CD4-positive, alpha-beta memory T cell (primary cell): ENCODE results near the gene SEMA4D. TPM values are rescaled to one million over a fixed set of nuclear protein-coding genes. Genes with fewer than 3 reads are reported as not detected.
A peak's percentile ranks its signal among the peaks of the same experiment; 100 is the strongest.

ENCODE experiments used
- CTCF ChIA-PET: fragments of 350-600 bp; sonication (Branson Sonifier 250); formaldehyde crosslinking; loops from one replicate; lab custom pipeline; 2021; ENCODE audit warnings: inconsistent platforms; ENCODE audit not compliant: partially characterized antibody; lab: Charles Lee
- POLR2A ChIA-PET: fragments of 350-600 bp; sonication (Branson Sonifier 250); formaldehyde crosslinking; loops from one replicate; lab custom pipeline; 2021; ENCODE audit not compliant: partially characterized antibody; lab: Charles Lee
- DNase-seq, 5 donors: peaks; one replicate each; pipeline versions ENCODE4 v3.0.0 to v3.0.0-alpha.2; 2020 to 2022; ENCODE audit warnings: mixed read lengths in 1 of 5
- H3K27ac ChIP-seq: one replicate; pipeline ENCODE4 v1.7.0; 2013; ENCODE audit warnings: low read depth, low read length
- H3K27me3 ChIP-seq: 2 replicates; pipeline ENCODE4 v1.7.0; 2013; ENCODE audit warnings: mild to moderate bottlenecking, low read length, moderate library complexity; ENCODE audit not compliant: insufficient read depth
- H3K36me3 ChIP-seq: 2 replicates; pipeline ENCODE4 v1.7.0; 2013; ENCODE audit warnings: mild to moderate bottlenecking, low read length, moderate library complexity; ENCODE audit not compliant: insufficient read depth
- H3K4me1 ChIP-seq: 2 replicates; pipeline ENCODE4 v1.7.0; 2013; ENCODE audit warnings: mild to moderate bottlenecking, low read length, moderate library complexity; ENCODE audit not compliant: insufficient read depth
- H3K4me3 ChIP-seq, 2 donors: one replicate each; pipeline ENCODE4 v1.7.0; 2013; ENCODE audit warnings: low read length in 2 of 2, mild to moderate bottlenecking in 1 of 2
- H3K9me3 ChIP-seq, 2 donors: one replicate each; pipeline ENCODE4 v1.7.0; 2013; ENCODE audit warnings: low read length in 2 of 2, control low read depth in 1 of 2; ENCODE audit not compliant: control insufficient read depth in 1 of 2
- H3K27ac Mint-ChIP-seq, 7 donors: one replicate each; pipeline ENCODE4 v1.8.0; 2020 to 2021; ENCODE audit warnings: mixed read lengths in 7 of 7, mild to moderate bottlenecking in 6 of 7, inconsistent platforms in 3 of 7, moderate library complexity in 3 of 7
- H3K27me3 Mint-ChIP-seq, 2 donors: one replicate each; pipeline ENCODE4 v1.8.0; 2020 to 2021; ENCODE audit warnings: mixed read lengths in 2 of 2
- H3K36me3 Mint-ChIP-seq, 2 donors: one replicate each; pipeline ENCODE4 v1.8.0; 2020 to 2021; ENCODE audit warnings: mixed read lengths in 2 of 2, inconsistent platforms in 1 of 2, mild to moderate bottlenecking in 1 of 2
- H3K4me1 Mint-ChIP-seq, 4 donors: one replicate each; pipeline ENCODE4 v1.8.0; 2020 to 2021; ENCODE audit warnings: mixed read lengths in 4 of 4, mild to moderate bottlenecking in 1 of 4
- H3K4me3 Mint-ChIP-seq, 8 donors: one replicate each; pipeline ENCODE4 v1.8.0; 2020 to 2021; ENCODE audit warnings: mixed read lengths in 8 of 8, mild to moderate bottlenecking in 7 of 8, moderate library complexity in 6 of 8, inconsistent platforms in 3 of 8
- H3K9me3 Mint-ChIP-seq, 8 donors: one replicate each; pipeline ENCODE4 v1.8.0; 2020 to 2021; ENCODE audit warnings: mixed read lengths in 8 of 8, mild to moderate bottlenecking in 5 of 8, inconsistent platforms in 3 of 8, moderate library complexity in 1 of 8
- intact Hi-C: fragments of 100-400 bp; cut with micrococcal nuclease; formaldehyde crosslinking; loops from one replicate; pipeline ENCODE4 v1.15.1; 2023
- polyA plus RNA-seq, 2 donors: library from polyadenylated mRNA; unstranded; fragments of 300-500 nt; fragmentation: Illumina TruSeq; gene quantifications; one replicate each; pipeline ENCODE4 v1.2.3, GENCODE V29; 2021
- total RNA-seq, 2 experiments: library from RNA; stranded (reverse); gene quantifications; one replicate each; pipeline ENCODE4 v1.2.3, GENCODE V29; 2021

SEMA4D gene
- total and polyA plus RNA-seq, 4 experiments from 2014 or later: 49.5 to 410 (median 280) TPM

GRCh38 chr9:89541798-89542197 lies 43.9 kb upstream of the SEMA4D start:
- intact Hi-C loops: no loop called here
- H3K36me3 Mint-ChIP-seq: peaks cover 2 to 12% of the 10 kb centered on the region in 2 donors
- peaks cover 2 to 15% (median 10%) of the 10 kb centered on the region in 8 donors for H3K9me3 Mint-ChIP-seq
- Histone ChIP-seq H3K27me3 (no peaks in the 10 kb centered on the region), H3K27ac (no peak overlapping the region), H3K9me3 (no peaks in the 10 kb centered on the region), H3K4me3 (no peak overlapping the region), H3K4me1 (peaks cover 45% of the 10 kb centered on the region), H3K36me3 (no peaks in the 10 kb centered on the region)
- DNase-seq: no peak
- CTCF ChIA-PET: interaction anchor here (1.3 to 2.8 kb wide), 2 partner anchors 60 to 113 kb away, joined by 4 to 16 read pairs; no protein-coding TSS in a partner anchor
- peak overlapping the region in 2 of 7 donors; percentile 8 to 68 for H3K27ac Mint-ChIP-seq
- H3K4me3 Mint-ChIP-seq: peak overlapping the region in 2 of 8 donors; percentile 10 to 25
- no peaks in the 10 kb centered on the region for H3K27me3 Mint-ChIP-seq
- POLR2A ChIA-PET: interaction anchor here (0.7 to 3.3 kb wide), 3 partner anchors 11 to 118 kb away, joined by 3 to 10 read pairs (median 3); no protein-coding TSS in a partner anchor
- H3K4me1 Mint-ChIP-seq: peaks cover 30 to 62% (median 49%) of the 10 kb centered on the region in 4 donors

DNA sequence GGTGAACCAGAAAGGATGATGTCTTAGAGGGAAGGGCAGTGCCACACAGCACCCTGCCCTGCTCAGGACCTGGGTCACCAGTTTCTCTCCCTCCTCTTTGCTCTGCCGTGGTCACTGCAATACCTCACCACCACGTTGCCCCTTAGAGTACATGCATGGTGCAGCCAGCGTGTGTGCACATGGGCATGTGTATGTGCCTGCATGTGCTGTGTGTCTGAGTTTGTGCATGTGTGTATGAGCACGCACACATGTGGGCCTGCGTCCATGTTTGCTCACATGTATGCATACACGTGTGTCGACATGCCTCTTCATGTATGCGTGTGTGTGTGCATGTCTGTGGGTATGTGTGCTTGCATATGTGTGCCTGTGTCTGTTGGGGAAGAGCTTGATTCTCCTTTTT lies 41.5 kb upstream of the SEMA4D start:
- H3K9me3 ChIP-seq: no peaks in the 10 kb centered on the region
- H3K4me1 Mint-ChIP-seq: peaks cover 50 to 80% (median 70%) of the 10 kb centered on the region in 4 donors
- no peaks in the 10 kb centered on the region for H3K27me3 ChIP-seq
- CTCF ChIA-PET: interaction anchor here (0.7 to 6.8 kb wide), 7 partner anchors 10 to 129 kb away, joined by 3 to 62 read pairs (median 3); no protein-coding TSS in a partner anchor
- intact Hi-C loops: no loop called here
- no peak for DNase-seq
- H3K27me3 Mint-ChIP-seq: no peaks in the 10 kb centered on the region
- H3K4me3 ChIP-seq: no peak overlapping the region
- H3K4me1 ChIP-seq: peaks cover 69% of the 10 kb centered on the region
- no peaks in the 10 kb centered on the region for H3K36me3 Mint-ChIP-seq
- peak overlapping the region; percentile 58 to 92 (median 88) for H3K27ac Mint-ChIP-seq
- H3K27ac ChIP-seq: peak overlapping the region; percentile 32
- no peaks in the 10 kb centered on the region for H3K36me3 ChIP-seq
- peak overlapping the region in 5 of 8 donors; percentile 36 to 74 (median 62) for H3K4me3 Mint-ChIP-seq
- POLR2A ChIA-PET: interaction anchor here (0.7 to 2.2 kb wide), 11 partner anchors 9 to 83 kb away, joined by 3 to 11 read pairs (median 5); no protein-coding TSS in a partner anchor
- no peaks in the 10 kb centered on the region for H3K9me3 Mint-ChIP-seq

DNA sequence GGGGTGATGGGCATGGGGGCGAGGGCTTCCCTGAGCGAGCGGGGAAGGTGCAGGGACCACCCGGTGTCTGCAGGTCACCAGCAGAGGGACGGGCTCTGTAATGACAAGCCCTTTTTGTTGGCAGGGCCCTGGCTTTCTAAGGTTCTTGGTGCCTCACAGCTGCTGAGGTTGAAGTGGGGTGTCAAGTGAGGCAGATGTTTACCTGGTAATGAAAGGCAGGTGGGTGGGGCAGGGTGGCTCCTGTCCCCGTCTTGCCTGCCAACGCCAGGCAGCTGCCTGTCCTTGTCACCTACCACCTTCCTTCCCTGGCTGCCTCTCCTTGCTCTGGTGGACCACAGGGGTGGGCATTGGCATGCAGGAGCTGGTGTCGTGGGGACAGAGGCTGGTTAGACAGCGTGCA lies 41.0 kb upstream of the SEMA4D start:
- ChIA-PET CTCF (interaction anchor here (0.7 to 6.8 kb wide), 6 partner anchors 11 to 128 kb away, joined by 3 to 62 read pairs (median 5); no protein-coding TSS in a partner anchor), POLR2A (interaction anchor here (0.9 to 2.2 kb wide), 9 partner anchors 8 to 82 kb away, joined by 3 to 11 read pairs (median 5); no protein-coding TSS in a partner anchor)
- intact Hi-C loops: no loop called here
- H3K27ac Mint-ChIP-seq: peak overlapping the region; percentile 58 to 92 (median 83)
- H3K4me3 Mint-ChIP-seq: peak overlapping the region in 5 of 8 donors; percentile 17 to 74 (median 62)
- Histone ChIP-seq H3K27me3 (no peaks in the 10 kb centered on the region), H3K9me3 (no peaks in the 10 kb centered on the region), H3K36me3 (no peaks in the 10 kb centered on the region), H3K4me3 (no peak overlapping the region), H3K27ac (peak overlapping the region; percentile 32), H3K4me1 (peaks cover 72% of the 10 kb centered on the region)
- H3K4me1 Mint-ChIP-seq: peaks cover 50 to 85% (median 71%) of the 10 kb centered on the region in 4 donors
- no peaks in the 10 kb centered on the region for H3K27me3 Mint-ChIP-seq
- peak in 1 of 5 donors; percentile 32 for DNase-seq
- H3K9me3 Mint-ChIP-seq: no peaks in the 10 kb centered on the region
- H3K36me3 Mint-ChIP-seq: no peaks in the 10 kb centered on the region

DNA sequence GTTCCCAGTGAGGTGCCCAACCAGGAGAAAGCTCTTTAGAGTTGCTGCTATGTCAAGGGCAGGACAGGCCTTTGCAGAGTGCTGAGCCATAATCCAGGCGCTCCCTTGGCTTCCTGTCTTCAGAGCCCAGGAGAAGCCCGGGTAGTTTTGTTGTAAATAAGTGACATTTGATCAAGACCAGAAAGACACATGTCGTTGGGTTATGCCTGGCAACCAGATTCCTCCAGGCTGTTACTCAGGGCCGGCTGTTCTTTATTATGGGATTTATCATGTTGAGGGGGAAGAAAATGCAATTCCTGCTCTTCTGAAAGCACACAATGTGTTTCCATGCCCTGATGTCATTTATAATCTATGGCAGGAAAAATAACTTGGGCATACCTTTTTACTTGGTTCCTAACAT lies 39.3 kb upstream of the SEMA4D start:
- H3K27me3 Mint-ChIP-seq: no peaks in the 10 kb centered on the region
- H3K9me3 Mint-ChIP-seq: no peaks in the 10 kb centered on the region
- peaks cover 58 to 93% (median 82%) of the 10 kb centered on the region in 4 donors for H3K4me1 Mint-ChIP-seq
- H3K4me3 ChIP-seq: peak overlapping the region; percentile 10 to 24
- H3K27ac Mint-ChIP-seq: peak overlapping the region; percentile 58 to 93 (median 88)
- no peaks in the 10 kb centered on the region for H3K36me3 ChIP-seq
- no peaks in the 10 kb centered on the region for H3K27me3 ChIP-seq
- peaks cover 81% of the 10 kb centered on the region for H3K4me1 ChIP-seq
- H3K36me3 Mint-ChIP-seq: no peaks in the 10 kb centered on the region
- intact Hi-C loops: no loop called here
- ChIA-PET POLR2A (interaction anchor here (0.6 to 6.4 kb wide), 15 partner anchors 9 to 129 kb away, joined by 3 to 99 read pairs (median 6); partner anchors contain the start of gene SEMA4D), CTCF (interaction anchor here (1.0 to 6.8 kb wide), 7 partner anchors 12 to 110 kb away, joined by 3 to 62 read pairs (median 4); no protein-coding TSS in a partner anchor)
- no peak for DNase-seq
- no peaks in the 10 kb centered on the region for H3K9me3 ChIP-seq
- peak overlapping the region; percentile 63 for H3K27ac ChIP-seq
- H3K4me3 Mint-ChIP-seq: peak overlapping the region in 7 of 8 donors; percentile 44 to 83 (median 80)

DNA sequence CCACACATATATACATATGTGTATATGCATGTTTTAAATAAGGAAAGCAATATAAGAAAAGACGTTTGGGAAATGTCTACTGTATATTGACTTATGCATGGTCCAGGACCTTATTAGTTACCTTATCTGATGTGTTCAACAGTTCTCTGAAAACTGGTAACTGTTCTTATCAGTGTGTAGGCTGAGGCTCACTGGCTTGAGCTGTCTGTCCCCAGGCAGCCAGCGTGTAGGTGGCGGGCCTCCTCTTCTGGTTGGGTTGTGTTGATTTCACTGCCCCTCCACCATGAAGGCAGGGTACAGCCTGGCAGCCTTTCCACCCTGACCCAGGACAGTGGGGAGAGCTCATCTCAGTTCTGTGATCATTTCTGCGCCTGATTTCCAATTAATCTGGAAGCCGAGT lies 38.7 kb upstream of the SEMA4D start:
- intact Hi-C loops: loop anchor here (1.0 kb wide), 2 partner anchors 14 to 34 kb away; no protein-coding TSS in a partner anchor
- Histone ChIP-seq H3K4me1 (peaks cover 84% of the 10 kb centered on the region), H3K4me3 (peak overlapping the region; percentile 10 to 24), H3K27me3 (no peaks in the 10 kb centered on the region), H3K27ac (peak overlapping the region; percentile 63), H3K9me3 (no peaks in the 10 kb centered on the region), H3K36me3 (no peaks in the 10 kb centered on the region)
- Mint-ChIP-seq H3K27ac (peak overlapping the region; percentile 58 to 93 (median 88)), H3K9me3 (no peaks in the 10 kb centered on the region), H3K4me3 (peak overlapping the region; percentile 44 to 83 (median 78)), H3K36me3 (no peaks in the 10 kb centered on the region), H3K4me1 (peaks cover 61 to 93% (median 84%) of the 10 kb centered on the region in 4 donors), H3K27me3 (no peaks in the 10 kb centered on the region)
- ChIA-PET POLR2A (interaction anchor here (0.6 to 6.4 kb wide), 19 partner anchors 9 to 128 kb away, joined by 3 to 99 read pairs (median 4); partner anchors contain the start of gene SEMA4D), CTCF (interaction anchor here (1.0 to 6.8 kb wide), 6 partner anchors 9 to 40 kb away, joined by 3 to 62 read pairs (median 3); no protein-coding TSS in a partner anchor)
- DNase-seq: no peak

DNA sequence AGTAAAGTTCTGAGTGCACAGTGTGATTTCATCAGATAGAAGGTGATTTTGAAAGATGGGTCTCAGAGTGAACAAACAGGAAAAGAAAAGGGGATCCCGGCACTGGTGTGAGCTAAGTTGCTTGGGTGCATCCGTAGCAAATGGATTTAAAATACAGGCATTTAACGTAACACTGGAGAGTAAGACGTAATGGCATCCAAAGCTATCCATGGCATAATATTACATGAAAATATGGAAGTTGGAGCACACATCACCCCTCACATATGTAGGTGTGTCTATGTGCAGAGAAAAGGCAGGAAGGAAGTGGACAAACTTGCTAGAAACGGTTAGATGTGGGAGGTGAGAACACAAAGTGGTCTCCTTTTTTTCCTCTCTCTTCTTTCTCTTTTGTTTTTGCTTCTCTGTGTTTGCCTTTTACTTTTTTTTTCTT lies 38.2 kb upstream of the SEMA4D start:
- Mint-ChIP-seq H3K4me3 (peak overlapping the region; percentile 72 to 84 (median 80)), H3K36me3 (no peaks in the 10 kb centered on the region), H3K4me1 (peaks cover 62 to 93% (median 84%) of the 10 kb centered on the region in 4 donors), H3K27me3 (no peaks in the 10 kb centered on the region), H3K9me3 (no peaks in the 10 kb centered on the region), H3K27ac (peak overlapping the region; percentile 58 to 93 (median 89))
- Histone ChIP-seq H3K4me3 (peak overlapping the region in 1 of 2 donors; percentile 34), H3K27me3 (no peaks in the 10 kb centered on the region), H3K27ac (peak overlapping the region; percentile 23), H3K9me3 (no peaks in the 10 kb centered on the region), H3K4me1 (peaks cover 89% of the 10 kb centered on the region), H3K36me3 (no peaks in the 10 kb centered on the region)
- peak; percentile 54 to 76 (median 71) for DNase-seq
- ChIA-PET POLR2A (interaction anchor here (0.7 to 6.4 kb wide), 19 partner anchors 8 to 128 kb away, joined by 3 to 99 read pairs (median 4); partner anchors contain the start of gene SEMA4D), CTCF (interaction anchor here (0.6 to 6.8 kb wide), 6 partner anchors 9 to 125 kb away, joined by 3 to 62 read pairs (median 3); no protein-coding TSS in a partner anchor)
- intact Hi-C loops: loop anchor here (1.0 kb wide), 2 partner anchors 14 to 34 kb away; no protein-coding TSS in a partner anchor
